PC-9 (cell line): Measurements from ENCODE around the gene UGT1A10.

ENCODE experiments used
- EZH2 ChIP-seq: fragments of 200-600 bp; sonication (generic); IDR thresholded peaks from 2 replicates; pipeline ENCODE4 v1.8.0; 2017; ENCODE audit warnings: antibody characterized with exemption, low read depth
- TF ChIP-seq, protein P1 (sequence below): fragments of 200-600 bp; sonication (generic); conservative IDR thresholded peaks from 2 replicates; pipeline ENCODE4 v1.6.1; 2017; ENCODE audit warnings: mixed run types, antibody characterized with exemption, mild to moderate bottlenecking, moderate library complexity

DNA sequence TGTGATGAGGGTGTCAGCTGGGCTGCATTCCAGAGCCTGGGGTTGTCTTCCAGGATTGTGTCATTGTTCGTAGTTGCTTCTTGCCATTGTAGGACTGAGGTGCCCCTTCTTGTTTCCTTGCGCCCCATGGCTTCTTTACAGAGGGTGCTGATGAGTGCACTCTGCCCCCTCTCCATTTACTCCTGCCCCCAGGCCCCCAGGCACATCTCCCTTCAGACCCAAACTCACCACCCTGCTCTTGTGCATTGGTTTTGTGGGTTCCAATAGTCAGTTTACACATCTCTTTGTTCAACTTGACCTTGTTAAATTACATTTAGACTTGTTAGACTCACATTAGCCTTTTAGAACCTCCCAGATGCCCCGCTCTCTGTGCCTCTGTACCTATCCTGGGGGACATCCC is 184.9 kb downstream of the UGT1A10 start:
- TF ChIP-seq, protein P1, sequence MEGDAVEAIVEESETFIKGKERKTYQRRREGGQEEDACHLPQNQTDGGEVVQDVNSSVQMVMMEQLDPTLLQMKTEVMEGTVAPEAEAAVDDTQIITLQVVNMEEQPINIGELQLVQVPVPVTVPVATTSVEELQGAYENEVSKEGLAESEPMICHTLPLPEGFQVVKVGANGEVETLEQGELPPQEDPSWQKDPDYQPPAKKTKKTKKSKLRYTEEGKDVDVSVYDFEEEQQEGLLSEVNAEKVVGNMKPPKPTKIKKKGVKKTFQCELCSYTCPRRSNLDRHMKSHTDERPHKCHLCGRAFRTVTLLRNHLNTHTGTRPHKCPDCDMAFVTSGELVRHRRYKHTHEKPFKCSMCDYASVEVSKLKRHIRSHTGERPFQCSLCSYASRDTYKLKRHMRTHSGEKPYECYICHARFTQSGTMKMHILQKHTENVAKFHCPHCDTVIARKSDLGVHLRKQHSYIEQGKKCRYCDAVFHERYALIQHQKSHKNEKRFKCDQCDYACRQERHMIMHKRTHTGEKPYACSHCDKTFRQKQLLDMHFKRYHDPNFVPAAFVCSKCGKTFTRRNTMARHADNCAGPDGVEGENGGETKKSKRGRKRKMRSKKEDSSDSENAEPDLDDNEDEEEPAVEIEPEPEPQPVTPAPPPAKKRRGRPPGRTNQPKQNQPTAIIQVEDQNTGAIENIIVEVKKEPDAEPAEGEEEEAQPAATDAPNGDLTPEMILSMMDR = no peak
- no peak for TF ChIP-seq EZH2
